GM10248 (cell line): ENCODE measurements around the gene EHHADH.

Source experiments
- CTCF ChIA-PET: fragments of 300-600 bp; sonication (Branson Sonifier 250); formaldehyde crosslinking; extraction: SDS; loops from one replicate; lab custom pipeline; 2021; ENCODE audit warnings: antibody characterized with exemption; lab: Yijun Ruan, JAX
- POLR2A ChIA-PET: fragments of 350-650 bp; sonication (Branson Sonifier 250); formaldehyde crosslinking; extraction: SDS; loops from one replicate; lab custom pipeline; 2020; ENCODE audit warnings: antibody characterized with exemption; lab: Yijun Ruan, JAX
- DNase-seq: peaks from one replicate; pipeline ENCODE4 v3.0.0; 2012; ENCODE audit errors: extremely low spot score
- CTCF ChIP-seq: IDR thresholded peaks from 2 replicates; pipeline ENCODE4 v1.5.1; 2012; ENCODE audit warnings: mild to moderate bottlenecking, low read depth; ENCODE audit errors: extremely low read depth, missing control alignments, control extremely low read depth

The EHHADH gene

GRCh38 chr3:185164428-185165217, 89.2 kb downstream of the EHHADH start:
- ChIA-PET POLR2A (interaction anchor here (0.6 kb wide), 1 partner anchor 87 kb away, joined by 3 read pairs; no protein-coding TSS in a partner anchor), CTCF (interaction anchor here (1.3 to 1.6 kb wide), 2 partner anchors 12 to 24 kb away, joined by 3 to 13 read pairs; no protein-coding TSS in a partner anchor)
- TF ChIP-seq CTCF = no peak
- no peak for DNase-seq

GRCh38 chr3:185162634-185163033, 91.2 kb downstream of the EHHADH start:
- DNase-seq = no peak
- TF ChIP-seq CTCF = no peak
- ChIA-PET POLR2A (no interaction called here), CTCF (interaction anchor here (2.0 to 4.1 kb wide), 2 partner anchors 11 to 15 kb away, joined by 5 to 12 read pairs; no protein-coding TSS in a partner anchor)

- TF ChIP-seq CTCF = no peak
- ChIA-PET CTCF (interaction anchor here (1.5 to 4.1 kb wide), 3 partner anchors 11 to 16 kb away, joined by 5 to 12 read pairs (median 5); no protein-coding TSS in a partner anchor), POLR2A (no interaction called here)
- no peak for DNase-seq
These were observed 92.1 kb downstream of the EHHADH start for GRCh38 chr3:185161761-185162160.

- no peak for TF ChIP-seq CTCF
- no peak for DNase-seq
- ChIA-PET POLR2A (no interaction called here), CTCF (interaction anchor here (1.3 to 2.1 kb wide), 3 partner anchors 9 to 19 kb away, joined by 3 to 12 read pairs (median 7); no protein-coding TSS in a partner anchor)
These were observed 96.5 kb downstream of the EHHADH start for GRCh38 chr3:185157347-185157746.

- CTCF ChIA-PET = interaction anchor here (1.8 kb wide), 1 partner anchor 10 kb away, joined by 3 read pairs; no protein-coding TSS in a partner anchor
- POLR2A ChIA-PET = no interaction called here
These were observed 98.2 kb downstream of the EHHADH start for GRCh38 chr3:185155678-185156077.

More at GRCh38 chr3:185155678-185156077, 98.2 kb downstream of the EHHADH start:
- no peak for TF ChIP-seq CTCF
- DNase-seq = no peak
